GM12865 (cell line): ENCODE data around the gene AURKA.
"Not testable (repeated sequence)": the region's sequence is repeated elsewhere in the genome, so short reads cannot be mapped to it uniquely, and the experiment has no call there.

ENCODE experiments used
- DNase-seq: peaks from one replicate; pipeline ENCODE4 v3.0.0; 2010; ENCODE audit warnings: low read depth
- H3K4me3 ChIP-seq: 2 replicates; pipeline ENCODE4 v1.5.1; 2011; ENCODE audit warnings: mild to moderate bottlenecking, low read depth, low read length, control low read depth
- CTCF ChIP-seq: IDR thresholded peaks from 2 replicates; pipeline ENCODE4 v1.5.1; 2011; ENCODE audit warnings: low read length, control low read depth, low read depth, inconsistent platforms; ENCODE audit not compliant: insufficient read depth; ENCODE audit errors: missing control alignments

AURKA gene

GRCh38 chr20:56406910-56407309 is 14.9 kb upstream of the AURKA start:
- no peak overlapping the region for H3K4me3 ChIP-seq
- no peak for DNase-seq
- no peak for TF ChIP-seq CTCF

GRCh38 chr20:56405356-56405755 is 13.3 kb upstream of the AURKA start:
- H3K4me3 ChIP-seq, DNase-seq: not testable (repeated sequence)

- DNase-seq, result no peak
- TF ChIP-seq CTCF, result no peak
Observed at GRCh38 chr20:56403465-56403864, 11.4 kb upstream of the AURKA start.

GRCh38 chr20:56400001-56400640 is 8.1 kb upstream of the AURKA start:
- TF ChIP-seq CTCF, result peak; percentile 78
- peak; percentile 74 for DNase-seq
- no peak overlapping the region for H3K4me3 ChIP-seq

More at GRCh38 chr20:56403465-56403864, 11.4 kb upstream of the AURKA start:
- no peak overlapping the region for H3K4me3 ChIP-seq

GRCh38 chr20:56395166-56395565 is 3.2 kb upstream of the AURKA start:
- no peak for DNase-seq
- no peak for TF ChIP-seq CTCF
- H3K4me3 ChIP-seq, result no peak overlapping the region

GRCh38 chr20:56393653-56394052 is 1.6 kb upstream of the AURKA start:
- TF ChIP-seq CTCF, result no peak
- H3K4me3 ChIP-seq, result peak overlapping the region; percentile 94

GRCh38 chr20:56392881-56393482 is 967 bp upstream of the AURKA start:
- peak; percentile 42 for DNase-seq
- TF ChIP-seq CTCF, result no peak
- H3K4me3 ChIP-seq, result peak overlapping the region; percentile 94

More at GRCh38 chr20:56393653-56394052, 1.6 kb upstream of the AURKA start:
- no peak for DNase-seq
